ENCODE data around the gene KCP.

KCP gene

DNA sequence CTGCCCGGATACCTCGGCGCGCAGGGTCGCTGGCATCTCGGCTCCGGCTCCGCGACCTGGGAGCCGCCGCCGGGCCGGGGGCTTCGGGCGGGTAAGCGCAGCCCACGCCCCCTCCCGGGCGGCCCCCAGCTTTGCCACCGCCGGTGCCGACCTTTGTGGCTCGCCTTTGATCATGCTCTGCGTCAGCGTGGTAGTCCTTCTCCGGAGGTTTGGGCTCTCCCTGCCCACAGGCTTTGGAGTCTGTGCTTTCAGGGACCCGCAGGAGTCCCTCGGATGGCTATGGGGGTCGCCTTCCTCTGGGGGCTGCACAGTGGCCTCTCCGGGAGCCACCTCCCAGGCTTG is 40.6 kb downstream of the KCP start:
- peak; percentile 38 for DNase-seq

DNA sequence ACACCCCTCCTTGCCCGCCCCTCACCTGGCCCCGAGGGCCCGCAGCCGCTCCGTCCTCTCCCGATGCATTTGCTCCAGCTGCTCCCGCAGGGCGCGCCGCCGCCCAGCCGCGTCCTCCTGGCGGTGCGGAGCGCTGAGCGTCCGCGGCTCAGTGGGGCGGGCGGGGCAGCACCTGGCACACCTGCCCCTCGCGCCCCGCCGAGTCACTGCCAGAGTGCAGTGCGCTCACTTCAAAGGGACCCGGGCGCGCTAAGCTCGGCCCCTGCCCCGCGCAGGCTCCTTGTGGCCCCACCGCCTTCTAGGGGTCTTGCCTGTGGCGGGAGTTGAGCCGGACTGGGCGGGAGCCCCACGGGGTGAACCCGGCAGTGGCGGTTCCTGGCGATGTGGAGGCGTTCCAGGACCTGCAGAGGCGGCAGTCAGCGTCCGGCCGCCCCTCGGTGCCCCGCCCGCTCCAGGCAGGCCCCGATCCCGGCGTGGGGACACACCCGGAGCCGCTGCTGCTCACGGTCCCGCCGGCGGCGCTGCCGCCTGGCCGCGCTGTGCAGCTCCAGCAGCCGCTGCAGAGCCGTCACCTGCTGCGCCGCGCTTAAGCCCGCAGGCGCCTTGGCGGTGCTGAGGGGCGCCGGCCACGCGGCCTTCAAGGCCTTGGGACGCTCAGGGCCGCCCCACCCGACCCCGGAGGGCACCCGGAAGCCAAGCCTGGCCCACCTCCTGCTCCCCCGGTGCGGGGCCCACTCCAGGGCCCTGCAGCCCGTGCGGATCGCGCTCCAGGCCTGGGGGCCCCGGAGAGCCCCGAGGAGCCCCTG is 41.2 kb downstream of the KCP start:
- DNase-seq: peak; percentile 57

- DNase-seq: no peak
These were observed 41.8 kb downstream of the KCP start for GRCh38 chr7:128868624-128869137.

- no peak for DNase-seq
These were observed 42.5 kb downstream of the KCP start for GRCh38 chr7:128867842-128868623.

GRCh38 chr7:128867241-128867640 is 43.3 kb downstream of the KCP start:
- DNase-seq: no peak

DNA sequence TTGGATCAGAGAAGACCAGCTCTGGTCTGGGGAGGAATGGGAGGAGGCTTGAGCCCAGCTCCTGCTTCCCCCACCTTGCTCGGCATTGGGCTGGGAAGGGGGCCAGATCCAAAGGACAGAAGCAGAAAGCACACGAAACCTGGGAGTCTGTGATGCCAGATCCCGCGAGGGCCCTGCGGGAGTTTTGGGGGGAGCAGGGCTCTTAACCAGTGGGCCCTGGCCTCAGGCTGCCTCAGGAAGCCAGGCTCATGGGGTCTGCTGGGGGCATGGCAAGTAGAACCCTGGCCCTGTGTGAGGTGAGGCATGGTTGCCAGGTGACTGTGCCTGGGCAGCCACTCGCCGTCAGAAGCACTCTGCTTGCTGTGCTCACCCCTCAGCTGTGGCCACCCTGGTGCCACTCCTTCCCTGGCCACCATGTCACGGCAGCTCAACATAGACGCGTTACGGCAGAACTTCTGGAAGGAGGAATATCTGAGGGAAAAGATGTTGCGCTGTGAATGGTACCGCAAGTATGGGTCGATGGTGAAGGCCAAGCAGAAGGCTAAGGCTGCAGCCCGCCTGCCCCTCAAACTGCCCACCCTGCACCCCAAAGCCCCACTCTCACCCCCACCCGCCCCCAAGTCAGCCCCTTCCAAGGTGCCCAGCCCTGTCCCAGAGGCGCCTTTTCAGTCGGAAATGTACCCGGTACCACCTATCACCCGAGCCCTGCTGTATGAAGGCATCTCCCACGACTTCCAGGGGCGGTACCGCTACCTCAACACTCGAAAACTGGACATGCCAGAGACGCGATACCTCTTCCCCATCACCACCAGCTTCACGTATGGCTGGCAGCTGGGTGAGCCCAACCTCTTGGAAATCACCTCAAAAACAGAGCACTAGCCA is 44.3 kb downstream of the KCP start:
- no peak for DNase-seq

GRCh38 chr7:128865303-128865702 is 45.2 kb downstream of the KCP start:
- DNase-seq: no peak

GRCh38 chr7:128863433-128863989 is 47.0 kb downstream of the KCP start:
- DNase-seq: peak; percentile 58

DNA sequence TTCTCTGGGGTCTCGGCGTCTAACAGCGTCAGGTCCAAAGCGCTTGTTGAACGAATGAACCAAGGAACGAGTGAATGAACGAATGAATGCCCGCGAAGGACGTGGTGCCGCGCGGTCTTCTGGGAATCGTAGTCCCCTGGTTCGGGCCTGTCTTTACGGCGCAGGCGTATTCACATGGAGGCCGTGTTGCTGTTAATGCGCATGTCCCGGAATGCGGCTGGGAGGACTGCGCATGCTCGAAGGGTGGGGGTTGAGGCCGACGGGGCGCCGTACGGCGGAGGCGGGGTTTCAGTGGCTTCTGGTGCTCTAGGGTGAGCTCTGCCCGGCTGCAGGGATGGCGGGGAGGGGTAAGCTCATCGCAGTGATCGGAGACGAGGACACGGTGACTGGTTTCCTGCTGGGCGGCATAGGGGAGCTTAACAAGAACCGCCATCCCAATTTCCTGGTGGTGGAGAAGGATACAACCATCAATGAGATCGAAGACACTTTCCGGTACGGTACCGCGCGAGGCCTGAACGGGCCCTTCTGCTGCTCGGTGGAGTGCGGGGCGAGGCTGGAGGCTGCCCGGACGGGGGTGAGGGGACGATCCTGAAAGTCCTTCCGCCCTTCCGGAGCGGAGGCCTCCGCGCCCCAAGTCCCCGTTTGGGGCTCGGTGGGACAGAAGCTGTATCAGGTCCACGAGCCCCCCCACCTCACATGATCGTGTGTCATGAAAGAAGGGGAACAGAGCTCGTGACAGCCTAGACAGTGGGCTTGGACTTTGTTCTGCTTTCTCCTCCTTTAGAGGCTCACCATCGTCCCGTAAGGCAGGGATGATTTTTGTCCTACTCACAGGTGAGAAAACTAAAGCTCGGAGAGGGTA is 47.7 kb downstream of the KCP start, which contains the start of gene ATP6V1F:
ATP6V1F (plus strand) TSS at position 286 of the 862 bp plus-strand sequence; CDS start at position 335, 49 bp downstream.
- peak; percentile 100 for DNase-seq

- DNase-seq: no peak
These were observed 48.4 kb downstream of the KCP start for GRCh38 chr7:128861957-128862570.

DNA sequence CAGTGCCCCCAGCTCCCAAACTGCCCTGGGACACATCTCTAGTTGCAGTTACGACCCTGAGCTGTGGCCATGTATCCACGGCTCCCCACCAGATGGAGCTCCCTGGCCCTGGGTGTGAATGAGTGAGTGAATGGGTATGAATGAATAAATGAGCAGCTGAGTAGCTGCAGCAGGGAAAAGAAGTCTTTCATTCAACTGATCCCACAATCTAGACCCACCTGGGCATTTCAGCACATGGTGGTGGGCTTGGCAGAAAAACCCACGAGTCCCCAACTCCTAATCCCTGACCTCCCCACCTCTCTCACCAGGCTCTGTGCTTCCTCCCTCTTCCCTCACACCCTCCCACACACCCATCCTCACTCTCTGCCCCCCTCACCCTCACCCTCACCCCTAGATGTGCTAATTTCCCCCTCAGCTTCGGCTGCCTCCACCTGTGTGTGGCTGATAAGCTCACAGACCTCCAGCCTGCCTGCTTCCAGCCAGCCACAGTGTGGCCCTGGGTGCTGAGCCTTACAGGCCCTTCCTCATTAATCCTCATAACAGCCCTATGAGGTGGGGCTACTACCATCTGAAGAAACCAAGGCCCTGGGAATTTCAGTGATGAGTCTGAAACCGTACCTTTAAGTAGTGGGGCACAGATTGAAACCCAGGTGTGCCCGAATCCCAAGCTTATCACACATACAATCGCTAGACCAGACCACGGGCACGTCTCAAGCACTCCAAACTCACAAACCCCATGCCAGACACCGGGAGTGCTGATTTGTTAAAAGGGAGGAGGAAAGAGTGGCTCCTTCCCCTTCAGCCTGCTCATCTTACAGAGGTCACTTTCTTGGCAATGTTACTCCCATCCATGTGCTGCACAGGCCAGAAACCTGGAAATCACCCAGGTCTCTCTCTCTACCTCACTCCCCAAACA is 50.1 kb downstream of the KCP start:
- no peak for DNase-seq

- no peak for DNase-seq
These were observed 51.0 kb downstream of the KCP start for GRCh38 chr7:128859232-128860157.

- DNase-seq: no peak
These were observed 51.9 kb downstream of the KCP start for GRCh38 chr7:128858380-128859231.

DNA sequence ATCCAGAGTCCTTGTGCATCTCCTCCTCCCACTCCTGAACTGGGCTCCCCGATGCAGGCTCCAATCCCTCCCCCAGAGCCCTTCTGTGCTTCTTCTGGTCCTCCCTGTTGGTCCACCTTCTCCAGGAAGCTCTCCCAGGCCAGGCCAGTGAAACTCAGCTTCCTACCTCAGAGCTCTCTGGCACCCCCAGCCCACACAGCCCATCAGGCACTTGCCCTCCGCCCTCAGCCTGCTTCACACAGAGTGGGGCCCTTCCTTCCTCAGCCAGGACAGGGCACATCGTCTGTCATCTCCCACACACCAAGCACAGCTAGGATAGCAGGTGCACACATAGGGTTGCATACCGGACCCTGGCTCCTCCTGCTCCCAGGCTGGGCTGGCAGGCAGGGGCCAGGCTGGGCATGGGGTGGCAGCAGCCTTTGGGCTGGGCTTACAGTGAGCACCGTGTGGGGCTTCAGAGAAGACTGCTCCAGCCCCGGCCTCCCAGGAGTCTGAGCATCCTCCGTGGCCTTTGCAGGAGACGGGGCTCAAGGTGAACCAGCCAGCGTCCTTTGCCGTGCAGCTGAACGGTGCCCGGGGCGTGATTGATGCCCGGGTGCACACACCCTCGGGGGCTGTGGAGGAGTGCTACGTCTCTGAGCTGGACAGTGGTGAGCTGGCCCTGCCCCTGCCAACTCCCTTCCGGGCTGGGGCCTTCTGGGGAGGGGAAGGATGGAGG is 54.3 kb downstream of the KCP start:
- DNase-seq: no peak

DNA sequence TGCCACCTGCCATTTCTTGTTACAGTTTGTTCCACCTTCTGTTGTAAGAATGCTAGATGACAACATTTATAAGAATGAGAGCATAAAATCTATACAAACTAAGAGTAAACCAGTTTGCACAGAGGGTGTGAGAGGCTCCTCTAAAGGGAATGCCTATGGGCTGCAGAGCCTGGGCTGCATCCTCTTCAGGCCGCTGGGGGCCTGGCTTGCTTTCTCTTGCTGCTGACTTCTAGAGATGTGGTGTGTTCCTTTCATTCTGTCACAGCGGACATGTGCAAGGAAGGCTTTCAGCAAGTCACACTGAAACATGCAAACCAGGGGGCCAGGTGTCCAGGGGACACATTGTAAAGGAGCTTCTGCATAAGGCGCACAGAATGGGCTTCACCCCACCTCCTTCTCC is 55.0 kb downstream of the KCP start:
- DNase-seq: no peak

- no peak for DNase-seq
These were observed 56.1 kb downstream of the KCP start for GRCh38 chr7:128854396-128854795.

DNA sequence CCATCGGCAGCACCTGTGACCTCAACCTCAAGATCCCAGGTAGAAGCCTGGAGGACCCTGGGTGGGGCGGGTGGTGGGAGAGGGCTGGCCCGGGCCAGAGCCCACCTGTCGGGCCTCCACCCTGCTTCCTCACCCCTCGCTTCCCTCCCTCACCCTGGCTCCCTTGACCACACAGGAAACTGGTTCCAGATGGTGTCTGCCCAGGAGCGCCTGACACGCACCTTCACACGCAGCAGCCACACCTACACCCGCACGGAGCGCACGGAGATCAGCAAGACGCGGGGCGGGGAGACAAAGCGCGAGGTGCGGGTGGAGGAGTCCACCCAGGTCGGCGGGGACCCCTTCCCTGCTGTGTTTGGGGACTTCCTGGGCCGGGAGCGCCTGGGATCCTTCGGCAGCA is 56.7 kb downstream of the KCP start:
- DNase-seq: no peak

All from stimulated activated CD8-positive, alpha-beta memory T cell treated with anti-CD3 and anti-CD28 coated beads, Interleukin-4, amount 100 ng/mL, for 48 hours (primary cell).